ENCODE data around the gene DNAJA2.

Gene DNAJA2

DNA sequence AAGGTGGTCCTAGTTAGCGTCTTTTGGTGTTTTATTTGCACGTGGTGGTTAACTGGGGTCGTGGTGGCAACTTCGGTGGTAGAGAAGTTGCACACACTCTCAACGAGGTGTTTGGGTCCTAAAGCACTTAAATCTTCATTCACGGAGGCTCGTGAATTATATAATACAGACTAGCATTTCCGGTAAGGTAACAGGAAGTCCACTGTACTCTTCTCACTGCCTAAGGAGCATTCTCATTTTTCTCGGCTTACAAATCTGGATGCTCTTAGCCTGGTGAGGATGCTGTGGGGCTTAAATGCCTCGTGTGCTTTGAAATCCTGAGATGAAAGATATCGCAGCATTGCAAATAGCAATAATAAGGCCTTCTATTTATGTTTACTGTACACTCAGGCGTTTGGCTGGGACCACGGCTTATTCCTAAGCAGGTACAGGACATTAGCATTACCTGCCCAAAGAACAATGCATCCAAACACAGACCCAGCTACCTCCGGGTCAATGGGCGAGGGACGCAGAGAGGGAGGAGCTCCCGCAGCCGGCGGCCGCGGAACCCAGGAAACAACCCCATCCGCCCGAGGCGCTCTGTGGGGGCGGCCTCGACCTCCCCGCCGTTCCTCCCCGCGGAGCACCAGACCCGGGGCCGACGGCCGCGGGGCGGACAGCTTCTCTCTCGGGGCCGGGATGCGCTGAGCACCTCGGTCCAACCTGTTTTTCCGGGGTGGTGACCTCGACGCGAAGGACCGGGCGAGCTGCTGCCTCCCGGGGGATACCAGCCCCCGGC is 856 bp downstream of the DNAJA2 start (continued):
- TF ChIP-seq EGR2 (tag by site-specific recombination; IDR thresholded peaks at IDR 0.05; ENCODE audit: low read depth): peak; percentile 47
- TF ChIP-seq, protein P1, sequence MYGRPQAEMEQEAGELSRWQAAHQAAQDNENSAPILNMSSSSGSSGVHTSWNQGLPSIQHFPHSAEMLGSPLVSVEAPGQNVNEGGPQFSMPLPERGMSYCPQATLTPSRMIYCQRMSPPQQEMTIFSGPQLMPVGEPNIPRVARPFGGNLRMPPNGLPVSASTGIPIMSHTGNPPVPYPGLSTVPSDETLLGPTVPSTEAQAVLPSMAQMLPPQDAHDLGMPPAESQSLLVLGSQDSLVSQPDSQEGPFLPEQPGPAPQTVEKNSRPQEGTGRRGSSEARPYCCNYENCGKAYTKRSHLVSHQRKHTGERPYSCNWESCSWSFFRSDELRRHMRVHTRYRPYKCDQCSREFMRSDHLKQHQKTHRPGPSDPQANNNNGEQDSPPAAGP (tag by site-specific recombination; IDR thresholded peaks at IDR 0.05): 0 out of 2 replicates have a peak, but pooled peaks have one; percentile 38

GRCh38 chr16:46971271-46971670 is 2.2 kb downstream of the DNAJA2 start:
- POLR2A ChIA-PET: interaction anchor here (0.7 to 0.8 kb wide), 3 partner anchors 8 to 814 kb away, joined by 3 to 6 read pairs (median 4); no protein-coding TSS in a partner anchor
- no peak overlapping the region for H3K4me3 ChIP-seq (ENCODE audit: low read depth, low read length)
- TF ChIP-seq, protein P2, sequence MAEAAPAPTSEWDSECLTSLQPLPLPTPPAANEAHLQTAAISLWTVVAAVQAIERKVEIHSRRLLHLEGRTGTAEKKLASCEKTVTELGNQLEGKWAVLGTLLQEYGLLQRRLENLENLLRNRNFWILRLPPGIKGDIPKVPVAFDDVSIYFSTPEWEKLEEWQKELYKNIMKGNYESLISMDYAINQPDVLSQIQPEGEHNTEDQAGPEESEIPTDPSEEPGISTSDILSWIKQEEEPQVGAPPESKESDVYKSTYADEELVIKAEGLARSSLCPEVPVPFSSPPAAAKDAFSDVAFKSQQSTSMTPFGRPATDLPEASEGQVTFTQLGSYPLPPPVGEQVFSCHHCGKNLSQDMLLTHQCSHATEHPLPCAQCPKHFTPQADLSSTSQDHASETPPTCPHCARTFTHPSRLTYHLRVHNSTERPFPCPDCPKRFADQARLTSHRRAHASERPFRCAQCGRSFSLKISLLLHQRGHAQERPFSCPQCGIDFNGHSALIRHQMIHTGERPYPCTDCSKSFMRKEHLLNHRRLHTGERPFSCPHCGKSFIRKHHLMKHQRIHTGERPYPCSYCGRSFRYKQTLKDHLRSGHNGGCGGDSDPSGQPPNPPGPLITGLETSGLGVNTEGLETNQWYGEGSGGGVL (tag by site-specific recombination; IDR thresholded peaks at IDR 0.05): no peak
- no peak for TF ChIP-seq ZNF37A (tag by site-specific recombination; IDR thresholded peaks at IDR 0.05)
- H3K9me3 ChIP-seq (ENCODE audit: control insufficient read depth, insufficient read depth, low read depth, low read length): no peaks in the 10 kb centered on the region
- peaks cover 4% of the 10 kb centered on the region; the same call in 1 of the 2 replicates for H3K4me1 ChIP-seq (ENCODE audit: control insufficient read depth, insufficient read depth, low read length)
- no peak overlapping the region for H3K27ac ChIP-seq (ENCODE audit: extremely low read depth, low read depth, low read length)
- CTCF ChIA-PET: interaction anchor here (0.6 to 1.8 kb wide), 6 partner anchors 18 to 824 kb away, joined by 3 to 8 read pairs (median 4); no protein-coding TSS in a partner anchor
- H3K36me3 ChIP-seq (ENCODE audit: control insufficient read depth in 2 of 2, insufficient read depth in 1 of 2, low read length in 2 of 2): peaks cover 39 to 47% of the 10 kb centered on the region in 2 experiments

DNA sequence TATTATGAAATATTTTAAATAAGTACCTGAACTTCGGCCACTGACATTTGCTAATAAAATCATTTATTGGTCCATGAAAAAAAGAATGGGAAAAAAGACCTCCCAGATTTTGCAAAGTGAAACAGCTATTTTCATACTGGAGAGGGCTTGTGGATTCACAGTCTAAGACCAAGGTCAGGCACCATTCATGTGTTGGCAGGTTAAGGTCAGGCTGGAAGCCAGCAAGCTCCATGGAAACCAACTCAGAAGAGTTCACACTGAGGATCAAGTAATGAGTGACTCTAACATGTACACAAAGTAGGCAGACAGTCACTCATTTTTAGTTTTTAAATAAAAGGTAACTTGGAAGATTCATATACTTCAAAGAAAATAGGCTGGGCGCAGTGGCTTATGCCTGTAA is 3.4 kb downstream of the DNAJA2 start:
- Histone ChIP-seq H3K9me3 (ENCODE audit: control insufficient read depth, insufficient read depth, low read depth, low read length) (no peaks in the 10 kb centered on the region), H3K36me3 (ENCODE audit: control insufficient read depth in 2 of 2, insufficient read depth in 1 of 2, low read length in 2 of 2) (peaks cover 51 to 59% of the 10 kb centered on the region in 2 experiments), H3K4me1 (ENCODE audit: control insufficient read depth, insufficient read depth, low read length) (peaks cover 4% of the 10 kb centered on the region; the same call in 1 of the 2 replicates), H3K4me3 (ENCODE audit: low read depth, low read length) (no peak overlapping the region), H3K27ac (ENCODE audit: extremely low read depth, low read depth, low read length) (no peak overlapping the region)
- TF ChIP-seq ZBTB21 (tag by site-specific recombination; IDR thresholded peaks at IDR 0.05) (no peak), ZNF596 (tag by site-specific recombination; IDR thresholded peaks at IDR 0.05) (no peak), ZNF670 (tag by site-specific recombination; IDR thresholded peaks at IDR 0.05; ENCODE audit: low read depth) (no peak), ZNF785 (tag by site-specific recombination; IDR thresholded peaks at IDR 0.05) (no peak), ZNF571 (tag by site-specific recombination; IDR thresholded peaks at IDR 0.05) (no peak)
- TF ChIP-seq, protein P3, sequence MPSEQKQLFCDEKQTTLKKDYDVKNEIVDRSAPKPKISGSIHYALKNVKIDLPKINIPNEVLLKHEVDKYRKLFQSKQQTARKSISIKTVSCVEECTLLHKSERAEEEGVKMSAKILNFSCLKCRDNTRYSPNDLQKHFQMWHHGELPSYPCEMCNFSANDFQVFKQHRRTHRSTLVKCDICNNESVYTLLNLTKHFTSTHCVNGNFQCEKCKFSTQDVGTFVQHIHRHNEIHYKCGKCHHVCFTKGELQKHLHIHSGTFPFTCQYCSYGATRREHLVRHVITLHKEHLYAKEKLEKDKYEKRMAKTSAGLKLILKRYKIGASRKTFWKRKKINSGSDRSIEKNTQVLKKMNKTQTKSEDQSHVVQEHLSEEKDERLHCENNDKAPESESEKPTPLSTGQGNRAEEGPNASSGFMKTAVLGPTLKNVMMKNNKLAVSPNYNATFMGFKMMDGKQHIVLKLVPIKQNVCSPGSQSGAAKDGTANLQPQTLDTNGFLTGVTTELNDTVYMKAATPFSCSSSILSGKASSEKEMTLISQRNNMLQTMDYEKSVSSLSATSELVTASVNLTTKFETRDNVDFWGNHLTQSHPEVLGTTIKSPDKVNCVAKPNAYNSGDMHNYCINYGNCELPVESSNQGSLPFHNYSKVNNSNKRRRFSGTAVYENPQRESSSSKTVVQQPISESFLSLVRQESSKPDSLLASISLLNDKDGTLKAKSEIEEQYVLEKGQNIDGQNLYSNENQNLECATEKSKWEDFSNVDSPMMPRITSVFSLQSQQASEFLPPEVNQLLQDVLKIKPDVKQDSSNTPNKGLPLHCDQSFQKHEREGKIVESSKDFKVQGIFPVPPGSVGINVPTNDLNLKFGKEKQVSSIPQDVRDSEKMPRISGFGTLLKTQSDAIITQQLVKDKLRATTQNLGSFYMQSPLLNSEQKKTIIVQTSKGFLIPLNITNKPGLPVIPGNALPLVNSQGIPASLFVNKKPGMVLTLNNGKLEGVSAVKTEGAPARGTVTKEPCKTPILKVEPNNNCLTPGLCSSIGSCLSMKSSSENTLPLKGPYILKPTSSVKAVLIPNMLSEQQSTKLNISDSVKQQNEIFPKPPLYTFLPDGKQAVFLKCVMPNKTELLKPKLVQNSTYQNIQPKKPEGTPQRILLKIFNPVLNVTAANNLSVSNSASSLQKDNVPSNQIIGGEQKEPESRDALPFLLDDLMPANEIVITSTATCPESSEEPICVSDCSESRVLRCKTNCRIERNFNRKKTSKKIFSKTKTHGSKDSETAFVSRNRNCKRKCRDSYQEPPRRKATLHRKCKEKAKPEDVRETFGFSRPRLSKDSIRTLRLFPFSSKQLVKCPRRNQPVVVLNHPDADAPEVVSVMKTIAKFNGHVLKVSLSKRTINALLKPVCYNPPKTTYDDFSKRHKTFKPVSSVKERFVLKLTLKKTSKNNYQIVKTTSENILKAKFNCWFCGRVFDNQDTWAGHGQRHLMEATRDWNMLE (tag by site-specific recombination; conservative IDR thresholded peaks at IDR 0.05; ENCODE audit: low read depth): no peak
- ChIA-PET CTCF (no interaction called here), POLR2A (interaction anchor here (0.6 kb wide), 1 partner anchor 52 kb away, joined by 3 read pairs; no protein-coding TSS in a partner anchor)

Data from HEK293 (cell line).